ENCODE measurements around the gene PIKFYVE.
"Not testable (repeated sequence)": the region's sequence is repeated elsewhere in the genome, so short reads cannot be mapped to it uniquely, and the experiment has no call there.

Gene PIKFYVE

DNA sequence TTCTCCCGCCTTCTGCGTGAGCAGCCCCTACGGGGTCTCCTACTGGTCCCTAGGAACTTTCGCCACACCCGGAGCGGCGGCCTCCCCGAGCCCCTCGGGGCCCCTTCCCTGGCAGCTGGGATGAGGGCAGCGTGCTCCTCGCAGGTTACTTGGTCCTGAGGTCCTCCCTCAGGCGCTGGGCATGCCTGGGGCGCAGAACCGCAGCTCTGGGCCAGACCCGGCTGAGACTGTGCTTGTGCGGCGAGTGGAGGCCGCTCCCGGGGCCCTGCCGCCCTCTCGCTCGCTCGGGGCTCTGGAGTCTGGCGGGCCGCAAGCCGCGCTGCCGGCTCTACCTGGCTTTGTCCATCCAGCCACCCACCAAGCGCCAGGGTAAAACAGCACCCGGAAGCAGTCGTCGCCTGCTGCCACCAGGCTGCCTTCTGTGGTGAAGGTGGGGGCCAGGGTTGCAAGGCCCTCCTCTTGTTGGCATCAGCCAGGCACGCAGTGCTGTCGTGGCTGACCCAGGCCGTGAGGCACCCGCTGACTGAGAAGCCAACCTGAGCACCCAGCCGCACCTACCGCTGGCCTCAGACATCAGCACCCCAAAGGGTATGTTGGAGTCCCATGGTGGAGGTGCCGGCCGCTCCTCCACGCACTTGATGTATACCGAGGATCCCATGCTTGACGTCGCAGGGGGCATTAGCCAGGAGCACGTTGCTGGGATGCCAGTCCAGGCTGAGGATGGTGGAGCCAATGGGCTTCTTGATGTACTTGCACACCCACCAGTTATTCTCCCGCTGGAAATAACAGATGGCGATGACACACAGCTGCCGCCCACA lies 94.4 kb downstream of the PIKFYVE start:
- peak in 1 of 4 experiments; percentile 5 for DNase-seq

DNA sequence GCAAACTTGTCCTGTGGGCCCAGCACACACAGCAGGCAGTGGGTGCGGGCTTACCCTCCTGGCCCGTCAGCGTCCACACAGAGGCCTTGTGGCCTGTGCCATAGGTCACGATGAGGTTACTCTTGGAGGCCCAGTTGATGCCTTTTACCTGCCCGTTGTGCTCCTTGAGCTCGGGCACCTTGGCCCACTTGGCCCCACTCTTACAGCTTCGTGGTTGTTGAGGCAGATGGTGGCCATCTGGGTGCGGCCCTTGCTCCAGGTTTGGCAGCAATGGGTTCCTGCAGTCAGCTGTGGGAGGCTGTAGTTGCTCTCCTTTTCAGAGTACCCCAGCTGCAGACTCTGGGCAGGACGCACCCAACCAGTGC lies 95.0 kb downstream of the PIKFYVE start:
- DNase-seq, result no peak

DNA sequence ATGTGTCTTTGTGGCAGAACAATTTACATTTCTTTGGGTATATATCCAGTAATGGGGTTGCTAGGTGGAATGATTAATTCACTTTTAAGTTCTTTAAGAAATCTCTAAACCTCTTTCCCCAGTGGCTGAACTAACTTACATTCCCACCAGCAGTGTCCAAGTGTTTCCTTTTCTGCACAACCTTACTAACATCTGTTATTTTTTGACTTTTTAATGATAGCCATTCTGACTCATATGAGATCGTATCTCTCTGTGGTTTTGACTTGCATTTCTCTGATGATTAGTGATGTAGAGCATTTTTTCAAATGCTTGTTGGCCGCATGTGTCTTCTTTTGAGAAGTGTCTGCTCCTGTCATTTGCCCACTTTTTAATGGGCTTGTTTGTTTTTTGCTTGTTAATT lies 97.4 kb downstream of the PIKFYVE start:
- no peak for DNase-seq

DNA sequence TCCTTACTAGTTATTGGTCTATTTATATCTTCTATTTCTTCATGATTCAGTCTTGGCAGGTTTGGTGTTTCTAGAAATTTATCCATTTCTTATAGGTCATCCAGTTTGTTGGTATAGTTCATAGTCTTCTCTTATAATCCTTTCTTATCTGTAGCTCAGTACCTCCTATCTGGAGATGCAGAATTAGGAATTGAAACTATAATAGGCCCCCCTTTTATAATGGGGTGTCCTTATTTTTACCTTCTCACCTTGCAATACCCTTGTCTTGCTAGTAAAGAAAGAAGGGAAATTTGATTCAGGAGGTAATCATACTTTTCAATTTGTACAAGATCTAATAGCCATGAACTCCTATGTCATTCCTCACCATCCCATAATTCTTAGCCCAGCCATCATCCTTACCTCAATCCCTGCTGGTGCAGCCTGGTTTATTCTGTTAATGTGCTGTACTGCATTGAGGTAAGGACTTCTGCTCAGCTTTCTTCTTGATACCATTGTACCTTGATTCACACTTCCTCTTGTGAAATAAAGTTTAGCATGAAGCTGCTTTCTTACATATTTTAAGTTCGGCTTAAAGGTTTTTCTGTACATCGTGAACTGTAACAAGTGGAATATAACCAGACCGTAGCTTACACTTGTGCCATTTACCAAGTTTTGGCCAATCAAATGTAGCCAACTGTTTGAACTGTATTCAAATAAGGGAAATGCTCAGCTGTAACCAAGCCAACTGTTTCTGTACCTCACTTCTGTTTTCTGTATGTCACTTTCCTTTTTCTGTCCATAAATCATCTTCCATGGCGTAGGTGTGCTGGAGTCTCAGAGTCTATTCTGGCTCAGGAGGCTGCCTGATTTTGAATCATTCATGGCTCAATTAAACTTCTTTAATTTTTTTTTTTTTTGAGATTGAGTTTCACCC lies 100.4 kb downstream of the PIKFYVE start:
- peak; percentile 52 to 78 (median 60) for DNase-seq

DNA sequence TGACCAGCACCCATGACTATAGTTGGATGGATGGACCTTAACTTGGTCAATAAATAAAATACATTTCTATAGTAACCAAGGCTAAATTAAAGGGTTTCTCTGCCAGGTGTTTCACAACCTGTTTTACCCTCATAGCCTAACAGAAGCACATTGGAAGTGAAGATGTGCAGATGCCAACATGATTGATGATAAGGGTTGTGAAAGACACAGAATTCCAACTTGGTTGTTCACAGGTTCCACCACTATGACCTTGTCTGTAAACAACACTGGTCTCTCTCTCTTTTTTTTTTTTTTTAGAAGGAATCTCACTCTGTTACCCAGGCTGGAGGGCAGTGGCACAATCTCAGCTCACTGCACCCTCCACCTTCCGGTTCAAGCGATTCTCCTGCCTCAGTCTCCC lies 103.0 kb downstream of the PIKFYVE start:
- DNase-seq, result no peak

DNA sequence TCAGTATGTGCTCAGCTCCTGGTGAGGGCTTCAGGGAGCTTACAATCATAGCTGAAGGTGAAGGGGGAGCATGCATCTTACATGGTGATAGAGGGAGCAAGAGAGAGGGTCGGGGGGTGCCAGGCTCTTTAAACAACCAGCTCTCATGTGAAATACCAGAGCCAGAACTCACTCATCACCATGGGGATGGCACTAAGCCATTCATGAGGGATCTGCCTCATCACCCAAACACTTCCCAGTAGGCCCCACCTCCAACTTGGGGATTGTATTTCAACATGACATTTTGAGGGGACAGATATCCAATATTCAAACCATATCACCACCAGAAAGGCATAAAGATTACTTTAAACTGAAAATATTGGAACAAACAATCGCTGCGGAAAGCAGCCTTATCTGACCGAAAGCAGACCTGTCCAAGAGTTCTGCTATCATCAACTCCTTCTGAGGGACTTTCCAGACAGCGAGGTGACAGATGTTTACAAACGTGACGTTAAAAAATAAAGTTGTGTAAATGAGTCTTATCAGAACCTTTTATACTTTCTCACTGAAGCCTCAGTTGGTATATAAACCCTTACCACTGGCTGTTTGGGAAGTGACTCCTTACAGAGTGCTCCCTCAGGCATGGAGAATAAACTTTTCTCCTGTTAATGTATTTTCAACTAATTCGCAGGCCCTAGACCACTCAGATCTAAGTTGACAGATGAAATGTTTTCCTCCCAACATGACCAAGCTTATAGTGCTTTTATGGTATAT lies 105.0 kb downstream of the PIKFYVE start:
- no peak for DNase-seq

DNA sequence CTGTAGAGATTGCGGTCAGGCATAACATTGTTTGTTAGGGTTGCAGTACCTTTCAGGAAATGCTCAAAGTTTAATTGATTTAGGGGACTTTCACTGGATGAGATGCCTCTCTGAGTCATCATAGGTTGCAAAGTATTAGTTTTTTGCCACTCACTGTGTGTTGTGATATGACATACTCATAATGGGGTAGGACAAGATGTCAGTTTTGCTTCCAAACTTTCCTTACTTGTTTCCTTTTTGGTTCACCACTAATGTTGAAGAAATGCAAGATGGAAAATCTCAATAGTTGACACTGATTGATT lies 105.5 kb downstream of the PIKFYVE start:
- no peak for DNase-seq

DNA sequence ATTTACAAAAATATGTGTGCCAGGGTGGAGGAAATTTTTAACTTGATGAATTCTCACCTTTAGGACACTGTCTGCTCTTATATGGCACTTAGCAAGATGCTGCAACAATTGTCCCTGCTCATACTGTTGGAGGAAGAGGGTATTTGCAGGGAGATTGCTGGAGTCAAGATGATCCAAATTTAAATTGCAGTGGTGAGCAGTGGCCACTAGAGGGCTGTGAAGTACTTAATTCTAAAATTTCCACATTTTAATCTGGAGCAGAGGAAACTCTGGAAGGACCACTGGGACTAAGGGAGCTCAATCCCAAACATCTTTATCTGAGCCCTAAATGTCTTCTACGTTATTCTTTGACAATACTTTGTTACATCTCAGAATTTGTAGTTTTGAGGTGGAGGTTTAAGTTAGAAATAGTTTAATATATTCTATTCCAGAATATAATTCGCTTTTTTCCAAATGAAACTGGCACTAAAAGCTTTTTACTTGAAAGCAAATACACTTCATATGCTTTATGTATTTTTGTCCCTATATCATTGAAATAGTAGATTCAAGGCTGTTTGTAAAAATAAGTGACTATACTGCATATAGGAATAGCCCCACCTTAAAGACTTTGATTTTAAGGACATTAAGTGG lies 107.5 kb downstream of the PIKFYVE start:
- peak; percentile 66 to 73 (median 70) for DNase-seq

DNA sequence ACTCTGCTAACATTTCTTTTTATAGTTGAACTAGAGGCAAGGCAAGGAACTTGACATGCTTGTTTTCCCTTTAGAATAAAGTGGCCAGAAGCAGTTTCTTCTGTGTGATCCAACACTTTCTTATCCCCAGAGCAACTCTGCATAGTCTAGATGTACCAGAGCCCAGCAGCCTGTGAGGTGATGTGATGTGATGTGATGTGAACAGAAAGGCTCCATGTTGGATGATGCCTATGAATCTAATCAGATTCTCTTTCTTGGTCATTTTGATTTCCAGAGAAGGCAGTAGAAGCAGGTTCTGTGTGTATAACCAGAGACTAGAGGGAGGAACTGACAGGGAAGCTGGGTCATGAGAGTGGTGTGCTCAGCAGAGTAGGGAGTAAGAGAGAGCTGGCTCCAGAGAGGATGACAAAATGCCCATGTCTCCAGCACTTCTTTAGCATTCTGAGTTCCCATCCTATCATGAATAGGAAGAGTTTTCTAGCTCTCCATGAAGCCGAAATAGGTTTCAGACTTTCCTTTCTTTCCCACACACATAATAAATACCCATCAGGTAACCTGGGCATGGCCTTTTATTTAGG lies 109.5 kb downstream of the PIKFYVE start:
- peak in 3 of 4 experiments; percentile 12 to 38 (median 24) for DNase-seq

DNA sequence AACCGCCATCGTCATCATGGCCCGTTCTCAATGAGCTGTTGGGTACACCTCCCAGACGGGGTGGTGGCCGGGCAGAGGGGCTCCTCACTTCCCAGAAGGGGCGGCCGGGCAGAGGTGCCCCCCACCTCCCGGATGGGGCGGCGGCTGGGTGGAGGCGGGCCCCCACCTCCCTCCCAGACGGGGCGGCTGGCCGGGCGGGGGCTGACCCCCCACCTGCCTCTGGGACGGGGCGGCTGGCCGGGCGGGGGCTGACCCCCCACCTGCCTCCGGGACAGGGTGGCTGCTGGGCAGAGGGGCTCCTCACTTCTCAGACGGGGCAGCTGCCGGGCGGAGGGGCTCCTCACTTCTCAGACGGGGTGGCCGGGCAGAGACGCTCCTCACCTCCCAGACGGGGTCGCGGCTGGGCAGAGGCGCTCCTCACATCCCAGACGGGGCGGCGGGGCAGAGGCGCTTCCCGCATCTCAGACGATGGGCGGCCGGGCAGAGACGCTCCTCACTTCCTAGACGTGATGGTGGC lies 111.3 kb downstream of the PIKFYVE start:
- not testable (repeated sequence) for DNase-seq

DNA sequence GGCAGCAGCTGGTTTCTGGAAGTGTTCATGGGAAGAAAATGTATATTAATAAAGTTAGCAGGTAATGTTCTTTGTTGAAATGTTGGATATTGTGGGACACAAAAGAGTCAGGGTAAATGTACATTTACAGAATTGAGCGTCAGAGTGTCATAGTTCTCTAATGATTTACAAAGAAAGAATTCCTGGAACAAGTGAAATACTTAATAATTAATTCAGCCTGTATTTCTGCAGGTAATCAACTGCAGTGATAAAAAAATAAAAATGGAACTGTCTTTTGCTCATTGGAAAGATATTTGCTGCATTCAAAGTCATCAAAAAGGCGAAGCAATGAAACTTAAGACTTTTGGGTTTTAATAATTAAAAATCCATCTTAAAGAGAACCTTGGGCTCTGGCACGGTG lies 113.1 kb downstream of the PIKFYVE start:
- no peak for DNase-seq

DNA sequence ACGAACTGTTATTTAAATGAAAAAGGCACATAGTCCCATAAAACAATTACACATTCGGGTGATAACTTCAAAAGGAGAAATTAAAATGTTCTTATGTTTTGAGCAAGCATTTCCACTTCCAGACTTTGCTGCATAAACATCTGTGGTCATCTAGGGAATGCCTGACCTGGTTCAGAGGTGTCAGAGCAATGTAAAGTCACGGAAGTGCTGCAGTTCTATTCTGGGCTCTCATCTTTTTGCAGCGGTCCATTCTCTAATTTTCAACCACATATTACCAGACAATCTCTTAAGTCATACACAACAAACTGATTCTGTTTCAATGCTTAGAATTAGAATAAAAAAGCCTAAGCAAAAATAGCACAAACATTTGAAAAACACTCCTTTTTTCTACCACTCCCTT lies 118.6 kb downstream of the PIKFYVE start:
- DNase-seq, result no peak

DNA sequence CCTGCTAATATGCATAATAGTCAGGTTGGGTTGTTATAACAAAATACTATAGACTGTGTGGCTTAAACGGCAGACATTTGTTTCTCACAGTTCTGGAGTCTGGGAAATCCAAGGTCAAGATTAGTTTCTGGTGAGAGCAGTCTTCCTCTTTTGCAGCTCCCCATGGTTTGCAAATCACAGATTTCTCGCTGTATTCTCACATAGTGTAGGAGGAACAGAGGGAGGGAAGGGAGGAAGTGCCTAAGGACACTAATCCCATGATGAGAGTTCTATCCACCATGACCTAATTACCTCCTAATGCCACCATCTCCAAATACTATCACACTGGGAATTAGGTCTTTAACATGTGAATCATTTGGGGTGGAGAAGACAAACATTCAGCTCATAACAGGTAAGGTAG lies 120.5 kb downstream of the PIKFYVE start:
- DNase-seq, result peak; percentile 66 to 89 (median 78)

DNA sequence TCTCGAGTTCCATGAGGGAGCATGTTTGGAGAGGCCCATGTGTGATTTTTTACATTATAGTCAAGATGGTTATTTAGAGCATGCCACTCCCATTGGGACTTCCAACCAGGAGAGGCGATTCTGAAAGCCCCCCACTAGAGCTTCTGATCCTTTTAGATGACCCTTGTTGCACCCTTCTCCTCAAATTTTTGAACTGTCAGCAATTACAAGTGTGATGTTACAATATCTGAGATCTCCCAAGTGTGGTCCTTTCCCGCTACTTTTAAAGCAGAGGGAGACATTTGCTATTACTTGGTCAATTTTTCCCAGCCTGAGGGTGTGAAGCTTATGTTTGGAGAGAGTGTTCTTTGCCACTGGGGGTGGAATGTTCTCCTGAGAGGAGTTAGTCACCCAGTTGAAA lies 123.9 kb downstream of the PIKFYVE start:
- DNase-seq, result no peak

DNA sequence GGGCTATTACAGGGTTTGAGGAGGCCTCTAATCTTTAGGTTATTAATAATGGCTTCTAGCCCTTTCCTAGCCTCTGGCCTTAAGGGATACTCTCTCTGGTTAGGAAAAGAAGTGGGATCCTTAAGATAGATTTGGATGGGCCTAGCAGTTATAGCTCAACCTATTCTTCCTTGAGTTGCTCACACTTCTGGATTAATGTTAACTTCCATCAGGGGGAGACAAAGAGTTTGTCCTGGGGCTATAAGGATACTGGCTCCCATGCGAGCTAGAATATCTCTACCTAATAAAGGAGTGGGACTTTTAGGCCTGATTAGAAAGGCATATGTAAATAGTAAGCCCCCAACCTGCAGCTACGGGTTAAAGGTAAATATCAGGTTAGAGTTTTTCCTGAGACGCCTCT lies 126.2 kb downstream of the PIKFYVE start:
- DNase-seq, result no peak

DNA sequence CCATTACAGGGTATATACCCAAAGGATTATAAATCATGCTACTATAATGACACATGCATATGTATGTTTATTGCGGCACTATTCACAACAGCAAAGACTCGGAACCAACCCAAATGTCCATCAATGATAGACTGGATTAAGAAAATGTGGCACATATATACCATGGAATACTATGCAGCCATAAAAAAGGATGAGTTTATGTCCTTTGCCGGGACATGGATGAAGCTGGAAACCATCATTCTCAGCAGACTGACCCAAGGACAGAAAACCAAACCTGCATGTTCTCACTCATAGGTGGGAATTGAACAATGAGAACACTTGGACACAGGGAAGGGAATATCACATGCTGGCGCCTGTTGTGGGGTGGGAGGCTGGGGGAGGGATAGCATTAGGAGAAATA lies 130.7 kb downstream of the PIKFYVE start:
- DNase-seq, result not testable (repeated sequence)

DNA sequence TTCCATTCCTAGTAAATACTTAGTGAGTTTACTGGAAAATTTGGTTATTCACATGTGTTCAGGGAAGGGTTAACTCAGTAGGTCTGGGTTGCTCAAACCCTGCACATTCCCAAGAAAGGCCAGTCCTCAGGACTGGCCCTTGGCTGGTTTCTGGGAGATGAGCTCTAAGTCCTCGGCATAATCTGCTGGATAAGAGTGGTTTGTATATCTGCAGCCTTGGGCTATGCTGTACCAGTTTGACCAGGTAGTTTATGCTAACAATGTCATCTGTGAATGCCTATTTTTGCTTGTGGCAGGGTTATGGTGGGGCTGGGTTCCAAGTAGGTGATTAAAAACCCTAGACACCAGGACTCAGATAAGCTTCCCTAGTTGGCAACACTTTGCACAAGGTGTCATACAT lies 133.1 kb downstream of the PIKFYVE start:
- DNase-seq, result no peak

DNA sequence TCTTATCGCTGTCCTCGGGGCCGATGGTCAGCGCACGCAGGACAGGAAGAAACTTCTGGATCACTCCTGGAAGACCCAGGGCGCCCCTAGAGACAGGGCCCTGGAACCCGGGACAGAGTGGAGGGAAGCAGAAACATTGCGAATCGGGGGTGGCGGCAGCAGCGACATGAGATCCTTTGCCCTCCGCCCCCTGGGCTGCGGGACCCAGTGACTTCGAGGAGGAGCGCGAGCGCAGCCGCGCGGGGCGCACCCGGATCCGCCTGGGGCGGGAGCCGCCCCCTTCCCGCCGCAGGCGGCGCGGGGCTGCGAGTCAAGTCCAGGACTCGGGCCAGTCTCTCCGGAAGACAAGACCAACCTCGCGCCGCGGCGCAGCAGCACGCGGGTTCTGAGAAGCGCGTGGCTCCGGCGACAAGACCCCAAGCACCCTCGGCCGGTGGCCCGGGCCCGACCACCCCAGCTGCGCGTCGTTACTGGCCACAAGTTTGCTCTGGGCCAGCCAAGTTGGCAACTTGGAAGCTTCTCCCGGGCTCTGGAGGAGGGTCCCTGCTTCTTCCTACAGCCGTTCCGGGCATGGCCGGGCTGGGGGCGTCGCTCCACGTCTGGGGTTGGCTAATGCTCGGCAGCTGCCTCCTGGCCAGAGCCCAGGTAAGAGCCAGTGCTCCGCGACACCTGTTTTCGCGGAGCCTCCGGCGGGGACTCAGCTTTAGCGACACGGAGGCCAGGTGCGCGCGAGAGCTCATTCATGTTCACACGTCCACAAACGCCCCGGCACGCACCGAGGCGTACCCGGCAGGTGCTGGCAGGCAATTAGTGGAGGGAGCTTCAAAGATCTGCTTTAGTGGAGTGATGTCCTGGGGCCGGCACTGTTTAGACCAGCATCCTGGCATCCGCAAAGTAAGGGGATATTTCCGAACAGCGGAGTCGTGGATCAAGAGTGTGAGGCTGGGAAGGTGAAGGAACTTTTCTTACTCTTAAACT lies 140.7 kb downstream of the PIKFYVE start, which contains the start of gene PTH2R:
Gene PTH2R (plus strand): TSS at position 319 of the 978 bp plus-strand sequence. CDS start 252 bp downstream, at position 571.
- peak in 1 of 4 experiments; percentile 13 for DNase-seq

DNA sequence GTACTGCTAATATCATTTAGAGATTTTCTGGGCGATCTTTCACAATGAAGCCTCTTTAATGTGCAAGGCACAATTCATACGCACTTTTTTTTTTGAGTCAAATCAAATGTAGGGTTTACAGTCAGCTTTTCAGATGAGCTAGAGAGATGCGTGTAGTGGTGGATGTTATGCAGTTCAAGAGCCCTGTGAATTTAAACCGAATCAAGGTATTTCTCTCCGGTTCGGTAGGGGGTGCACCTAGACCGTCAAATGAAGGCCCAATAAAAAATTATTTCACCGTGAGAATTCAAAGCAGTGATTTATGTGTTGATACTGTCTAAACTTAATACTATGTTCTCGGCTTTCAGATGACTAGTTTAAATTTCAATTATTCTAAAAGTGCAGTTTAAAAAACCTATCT lies 141.6 kb downstream of the PIKFYVE start:
- DNase-seq, result no peak
